Testis (tissue), 3 donors: ENCODE measurements around the gene TNFAIP8. TPM values are rescaled to one million over a fixed set of nuclear protein-coding genes. Genes with fewer than 3 reads are reported as not detected.

Experiments used
- DNase-seq: peaks from one replicate; pipeline ENCODE4 v3.0.0-alpha.2; 2019
- H3K27ac ChIP-seq, 2 donors: fragments of 200-600 bp; sonication (generic); one replicate each; pipeline ENCODE4 v1.5.1; 2019
- H3K27me3 ChIP-seq: fragments of 200-600 bp; sonication (generic); one replicate; pipeline ENCODE4 v1.5.1; 2019
- H3K36me3 ChIP-seq: fragments of 200-600 bp; sonication (generic); one replicate; pipeline ENCODE4 v1.5.1; 2017; ENCODE audit warnings: low read depth; ENCODE audit errors: missing control alignments
- H3K4me1 ChIP-seq: fragments of 200-600 bp; sonication (generic); one replicate; pipeline ENCODE4 v1.5.1; 2019
- H3K4me3 ChIP-seq, 2 donors: fragments of 200-600 bp; sonication (generic); one replicate each; pipeline ENCODE4 v1.5.1; 2017 to 2019
- H3K9me3 ChIP-seq: fragments of 200-600 bp; sonication (generic); one replicate; pipeline ENCODE4 v1.5.1; 2017
- CTCF ChIP-seq, 3 experiments: fragments of 450-650 bp in 2 of 3; fragments of 200-600 bp in 1 of 3; sonication (generic) in 1 of 3; IDR thresholded peaks; one replicate each; pipeline ENCODE4 v1.5.1; 2016 to 2019; ENCODE audit warnings: antibody characterized with exemption in 3 of 3, mild to moderate bottlenecking in 2 of 3, moderate library complexity in 1 of 3
- POLR2A ChIP-seq: fragments of 450-650 bp; IDR thresholded peaks from one replicate; pipeline ENCODE4 v1.6.1; 2017; ENCODE audit warnings: antibody characterized with exemption, mild to moderate bottlenecking, moderate library complexity
- WGBS, 2 donors: methylation state at CpG; one replicate each; pipeline ENCODE4 v1.1.5; 2018; 5-methylcytosine and 5-hydroxymethylcytosine counted together
- intact Hi-C: fragments of 100-400 bp; cut with DNase I; formaldehyde crosslinking; loops from one replicate; pipeline ENCODE4 v1.15.1; 2023; ENCODE audit warnings: low total_unique reads
- polyA plus RNA-seq: library from polyadenylated mRNA; stranded (reverse); fragments of 350-450 nt; fragmentation: Illumina TruSeq; extraction: RNeasy Lipid Tissue Mini Kit (QIAGEN cat#74804); gene quantifications from one replicate; pipeline ENCODE4 v1.2.3, GENCODE V29; 2014; ENCODE audit warnings: low read depth, low replicate concordance; ENCODE audit not compliant: insufficient read depth
- total RNA-seq, 2 donors: library from RNA; depleted of rRNA; stranded (reverse); fragments of >200 nt; gene quantifications; one replicate each; pipeline ENCODE4 v1.2.3, GENCODE V29; 2016

Gene TNFAIP8
- total and polyA plus RNA-seq, 3 donors from 2014 or later: 6.3 to 14.0 (median 8.2) TPM

- Histone ChIP-seq H3K9me3 (no peaks in the 10 kb centered on the region), H3K27ac (no peak overlapping the region), H3K36me3 (no peaks in the 10 kb centered on the region), H3K4me1 (peaks cover 8% of the 10 kb centered on the region), H3K27me3 (no peaks in the 10 kb centered on the region), H3K4me3 (no peak overlapping the region)
- no peak for TF ChIP-seq POLR2A
- no peak for TF ChIP-seq CTCF (IDR thresholded peaks at IDR 0.05)
- no peak for DNase-seq
- 79 to 81% methylated on average over 5 of the region's 5 CpGs for WGBS, 2 donors
- intact Hi-C loops: no loop called here
These were observed 22.4 kb upstream of the TNFAIP8 start for GRCh38 chr5:119333421-119333851.

- H3K27ac ChIP-seq: no peak overlapping the region
- H3K9me3 ChIP-seq: no peaks in the 10 kb centered on the region
- H3K4me3 ChIP-seq: no peak overlapping the region
- intact Hi-C loops: no loop called here
- no peak for DNase-seq
- TF ChIP-seq POLR2A: no peak
- TF ChIP-seq CTCF (IDR thresholded peaks at IDR 0.05): no peak
- peaks cover 8% of the 10 kb centered on the region for H3K4me1 ChIP-seq
- H3K27me3 ChIP-seq: no peaks in the 10 kb centered on the region
- no peaks in the 10 kb centered on the region for H3K36me3 ChIP-seq
- WGBS, 2 donors: 67 to 83% methylated on average over 4 of the region's 4 CpGs
These were observed 20.6 kb upstream of the TNFAIP8 start for GRCh38 chr5:119335261-119335677.

GRCh38 chr5:119336262-119336661 is 19.6 kb upstream of the TNFAIP8 start:
- Histone ChIP-seq H3K4me3 (no peak overlapping the region), H3K4me1 (peaks cover 8% of the 10 kb centered on the region), H3K9me3 (no peaks in the 10 kb centered on the region), H3K27me3 (no peaks in the 10 kb centered on the region), H3K36me3 (no peaks in the 10 kb centered on the region), H3K27ac (no peak overlapping the region)
- TF ChIP-seq CTCF (IDR thresholded peaks at IDR 0.05): no peak
- no peak for TF ChIP-seq POLR2A
- WGBS, 2 donors: 81 to 92% methylated on average over 1 of the region's 1 CpG
- no peak for DNase-seq
- intact Hi-C loops: no loop called here

GRCh38 chr5:119336845-119337580 is 18.8 kb upstream of the TNFAIP8 start:
- H3K36me3 ChIP-seq: no peaks in the 10 kb centered on the region
- H3K27me3 ChIP-seq: no peaks in the 10 kb centered on the region
- DNase-seq: no peak
- no peak overlapping the region for H3K4me3 ChIP-seq
- no peak overlapping the region for H3K27ac ChIP-seq
- WGBS, 2 donors: 74 to 75% methylated on average over 3 of the region's 3 CpGs
- peaks cover 8% of the 10 kb centered on the region for H3K4me1 ChIP-seq
- intact Hi-C loops: no loop called here
- TF ChIP-seq POLR2A (no peak), CTCF (IDR thresholded peaks at IDR 0.05) (no peak)
- no peaks in the 10 kb centered on the region for H3K9me3 ChIP-seq
